WTC11 (cell line): ENCODE results near the gene TMEM120B. TPM values are rescaled to one million over a fixed set of nuclear protein-coding genes. Genes with fewer than 3 reads are reported as not detected.

ENCODE experiments used
- ATAC-seq: fragments of 200-7000 bp; cut with Tn5 transposase; 2 replicates; pipeline ENCODE4 v1.10.0; 2021; ENCODE audit warnings: mild to moderate bottlenecking, moderate library complexity
- CTCF ChIA-PET: fragments of 300-600 bp; sonication (Branson Sonifier 250); formaldehyde crosslinking; loops from one replicate; lab custom pipeline; 2021; ENCODE audit warnings: antibody characterized with exemption; lab: Charles Lee
- POLR2A ChIA-PET: fragments of 350-600 bp; sonication (Branson Sonifier 250); formaldehyde crosslinking; loops from one replicate; lab custom pipeline; 2021; ENCODE audit warnings: antibody characterized with exemption; lab: Charles Lee
- DNase-seq: peaks from one replicate; pipeline ENCODE4 v3.0.0; 2021; ENCODE audit warnings: low spot score
- H3K27ac Mint-ChIP-seq: 2 replicates; pipeline ENCODE4 v1.8.0; 2021; ENCODE audit warnings: mixed read lengths
- H3K27me3 Mint-ChIP-seq: 2 replicates; pipeline ENCODE4 v1.8.0; 2021; ENCODE audit warnings: low read depth, mild to moderate bottlenecking, moderate library complexity, mixed read lengths
- H3K36me3 Mint-ChIP-seq: 2 replicates; pipeline ENCODE4 v1.8.0; 2021; ENCODE audit warnings: mixed read lengths
- H3K4me1 Mint-ChIP-seq: 2 replicates; pipeline ENCODE4 v1.8.0; 2022; ENCODE audit warnings: mixed read lengths
- H3K4me3 Mint-ChIP-seq: 2 replicates; pipeline ENCODE4 v1.8.0; 2021; ENCODE audit warnings: mild to moderate bottlenecking, moderate library complexity, mixed read lengths
- H3K9me3 Mint-ChIP-seq: 2 replicates; pipeline ENCODE4 v1.8.0; 2021; ENCODE audit warnings: mixed read lengths
- CDX4 ChIP-seq: fragments of 250-450 bp; sonication (Bioruptor Pico); IDR thresholded peaks from 2 replicates; pipeline ENCODE4 v1.9.0; 2021; ENCODE audit warnings: moderate library complexity, mild to moderate bottlenecking, inconsistent platforms, borderline replicate concordance
- CREM ChIP-seq: sonication (generic); formaldehyde crosslinking; IDR thresholded peaks from 2 replicates; pipeline ENCODE4 v1.8.1; 2022; ENCODE audit warnings: mild to moderate bottlenecking, missing genetic modification reagents, moderate library complexity
- ETV6 ChIP-seq: sonication (generic); formaldehyde crosslinking; IDR thresholded peaks from 2 replicates; pipeline ENCODE4 v1.8.1; 2022; ENCODE audit warnings: mild to moderate bottlenecking, missing genetic modification reagents
- FOXJ3 ChIP-seq: sonication (generic); formaldehyde crosslinking; IDR thresholded peaks from 2 replicates; pipeline ENCODE4 v1.9.0; 2021; ENCODE audit warnings: missing genetic modification reagents, mild to moderate bottlenecking, borderline replicate concordance
- FOXK1 ChIP-seq: sonication (generic); formaldehyde crosslinking; IDR thresholded peaks from 2 replicates; pipeline ENCODE4 v1.8.0; 2022; ENCODE audit warnings: mild to moderate bottlenecking, moderate library complexity, missing genetic modification reagents
- GABPB1 ChIP-seq: sonication (generic); formaldehyde crosslinking; IDR thresholded peaks from 2 replicates; pipeline ENCODE4 v1.8.1; 2023; ENCODE audit warnings: mild to moderate bottlenecking, missing genetic modification reagents
- GTF2I ChIP-seq: fragments of 250-450 bp; sonication (Bioruptor Pico); conservative IDR thresholded peaks from 2 replicates; pipeline ENCODE4 v1.4.0; 2021; ENCODE audit warnings: mild to moderate bottlenecking
- RELA ChIP-seq: sonication (generic); formaldehyde crosslinking; IDR thresholded peaks from 2 replicates; pipeline ENCODE4 v1.8.1; 2022; ENCODE audit warnings: missing genetic modification reagents, mild to moderate bottlenecking, borderline replicate concordance
- ZBTB43 ChIP-seq: sonication (generic); formaldehyde crosslinking; IDR thresholded peaks from 2 replicates; pipeline ENCODE4 v1.8.1; 2023; ENCODE audit warnings: mild to moderate bottlenecking, missing genetic modification reagents
- ZNF423 ChIP-seq: fragments of 250-450 bp; sonication (Bioruptor Pico); IDR thresholded peaks from 2 replicates; pipeline ENCODE4 v2.1.2; 2022; ENCODE audit warnings: mild to moderate bottlenecking, moderate library complexity
- total RNA-seq: library from RNA; stranded (reverse); gene quantifications from 3 replicates; pipeline ENCODE4 v1.2.3, GENCODE V29; 2021
- TF ChIP-seq, protein P1 (sequence below): sonication (generic); formaldehyde crosslinking; IDR thresholded peaks from 2 replicates; pipeline ENCODE4 v1.8.0; 2022; ENCODE audit warnings: missing genetic modification reagents
- TF ChIP-seq, protein P2 (sequence below): sonication (generic); formaldehyde crosslinking; IDR thresholded peaks from 2 replicates; pipeline ENCODE4 v1.8.1; 2023; ENCODE audit warnings: mild to moderate bottlenecking, missing genetic modification reagents, borderline replicate concordance

TMEM120B gene
- total RNA-seq, 1 experiment from 2014 or later, result 36.9 TPM

DNA sequence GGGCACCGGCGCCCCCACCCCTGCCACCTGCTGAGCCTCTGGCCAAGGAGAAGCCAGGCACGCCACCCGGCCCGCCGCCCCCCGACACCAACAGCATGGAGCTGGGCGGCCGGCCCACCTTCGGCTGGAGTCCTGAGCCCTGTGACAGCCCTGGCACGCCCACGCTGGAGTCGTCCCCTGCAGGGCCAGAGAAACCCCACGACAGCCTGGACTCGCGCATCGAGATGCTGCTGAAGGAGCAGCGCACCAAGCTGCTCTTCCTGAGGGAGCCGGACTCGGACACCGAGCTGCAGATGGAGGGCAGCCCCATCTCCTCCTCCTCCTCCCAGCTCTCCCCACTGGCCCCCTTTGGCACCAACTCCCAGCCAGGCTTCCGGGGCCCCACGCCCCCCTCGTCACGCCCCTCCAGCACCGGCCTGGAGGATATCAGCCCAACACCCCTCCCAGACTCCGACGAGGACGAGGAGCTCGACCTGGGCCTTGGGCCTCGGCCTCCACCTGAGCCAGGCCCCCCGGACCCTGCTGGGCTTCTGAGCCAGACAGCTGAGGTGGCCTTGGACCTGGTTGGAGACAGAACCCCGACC lies 97.8 kb downstream of the TMEM120B start:
- Mint-ChIP-seq H3K4me1 (peaks cover 43% of the 10 kb centered on the region), H3K27me3 (no peaks in the 10 kb centered on the region), H3K4me3 (no peak overlapping the region), H3K27ac (no peak overlapping the region), H3K36me3 (peaks cover 11% of the 10 kb centered on the region), H3K9me3 (no peaks in the 10 kb centered on the region)
- no peak for TF ChIP-seq RELA
- TF ChIP-seq ETV6, result no peak
- TF ChIP-seq GTF2I (CRISPR knock-in tag), result no peak
- no peak for TF ChIP-seq FOXK1 (CRISPR knock-in tag)
- TF ChIP-seq CREM (CRISPR knock-in tag), result no peak
- TF ChIP-seq, protein P1, sequence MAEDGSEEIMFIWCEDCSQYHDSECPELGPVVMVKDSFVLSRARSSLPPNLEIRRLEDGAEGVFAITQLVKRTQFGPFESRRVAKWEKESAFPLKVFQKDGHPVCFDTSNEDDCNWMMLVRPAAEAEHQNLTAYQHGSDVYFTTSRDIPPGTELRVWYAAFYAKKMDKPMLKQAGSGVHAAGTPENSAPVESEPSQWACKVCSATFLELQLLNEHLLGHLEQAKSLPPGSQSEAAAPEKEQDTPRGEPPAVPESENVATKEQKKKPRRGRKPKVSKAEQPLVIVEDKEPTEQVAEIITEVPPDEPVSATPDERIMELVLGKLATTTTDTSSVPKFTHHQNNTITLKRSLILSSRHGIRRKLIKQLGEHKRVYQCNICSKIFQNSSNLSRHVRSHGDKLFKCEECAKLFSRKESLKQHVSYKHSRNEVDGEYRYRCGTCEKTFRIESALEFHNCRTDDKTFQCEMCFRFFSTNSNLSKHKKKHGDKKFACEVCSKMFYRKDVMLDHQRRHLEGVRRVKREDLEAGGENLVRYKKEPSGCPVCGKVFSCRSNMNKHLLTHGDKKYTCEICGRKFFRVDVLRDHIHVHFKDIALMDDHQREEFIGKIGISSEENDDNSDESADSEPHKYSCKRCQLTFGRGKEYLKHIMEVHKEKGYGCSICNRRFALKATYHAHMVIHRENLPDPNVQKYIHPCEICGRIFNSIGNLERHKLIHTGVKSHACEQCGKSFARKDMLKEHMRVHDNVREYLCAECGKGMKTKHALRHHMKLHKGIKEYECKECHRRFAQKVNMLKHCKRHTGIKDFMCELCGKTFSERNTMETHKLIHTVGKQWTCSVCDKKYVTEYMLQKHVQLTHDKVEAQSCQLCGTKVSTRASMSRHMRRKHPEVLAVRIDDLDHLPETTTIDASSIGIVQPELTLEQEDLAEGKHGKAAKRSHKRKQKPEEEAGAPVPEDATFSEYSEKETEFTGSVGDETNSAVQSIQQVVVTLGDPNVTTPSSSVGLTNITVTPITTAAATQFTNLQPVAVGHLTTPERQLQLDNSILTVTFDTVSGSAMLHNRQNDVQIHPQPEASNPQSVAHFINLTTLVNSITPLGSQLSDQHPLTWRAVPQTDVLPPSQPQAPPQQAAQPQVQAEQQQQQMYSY (CRISPR knock-in tag), result no peak
- TF ChIP-seq GABPB1 (CRISPR knock-in tag), result no peak
- no peak for TF ChIP-seq ZBTB43 (CRISPR knock-in tag)
- TF ChIP-seq, protein P2, sequence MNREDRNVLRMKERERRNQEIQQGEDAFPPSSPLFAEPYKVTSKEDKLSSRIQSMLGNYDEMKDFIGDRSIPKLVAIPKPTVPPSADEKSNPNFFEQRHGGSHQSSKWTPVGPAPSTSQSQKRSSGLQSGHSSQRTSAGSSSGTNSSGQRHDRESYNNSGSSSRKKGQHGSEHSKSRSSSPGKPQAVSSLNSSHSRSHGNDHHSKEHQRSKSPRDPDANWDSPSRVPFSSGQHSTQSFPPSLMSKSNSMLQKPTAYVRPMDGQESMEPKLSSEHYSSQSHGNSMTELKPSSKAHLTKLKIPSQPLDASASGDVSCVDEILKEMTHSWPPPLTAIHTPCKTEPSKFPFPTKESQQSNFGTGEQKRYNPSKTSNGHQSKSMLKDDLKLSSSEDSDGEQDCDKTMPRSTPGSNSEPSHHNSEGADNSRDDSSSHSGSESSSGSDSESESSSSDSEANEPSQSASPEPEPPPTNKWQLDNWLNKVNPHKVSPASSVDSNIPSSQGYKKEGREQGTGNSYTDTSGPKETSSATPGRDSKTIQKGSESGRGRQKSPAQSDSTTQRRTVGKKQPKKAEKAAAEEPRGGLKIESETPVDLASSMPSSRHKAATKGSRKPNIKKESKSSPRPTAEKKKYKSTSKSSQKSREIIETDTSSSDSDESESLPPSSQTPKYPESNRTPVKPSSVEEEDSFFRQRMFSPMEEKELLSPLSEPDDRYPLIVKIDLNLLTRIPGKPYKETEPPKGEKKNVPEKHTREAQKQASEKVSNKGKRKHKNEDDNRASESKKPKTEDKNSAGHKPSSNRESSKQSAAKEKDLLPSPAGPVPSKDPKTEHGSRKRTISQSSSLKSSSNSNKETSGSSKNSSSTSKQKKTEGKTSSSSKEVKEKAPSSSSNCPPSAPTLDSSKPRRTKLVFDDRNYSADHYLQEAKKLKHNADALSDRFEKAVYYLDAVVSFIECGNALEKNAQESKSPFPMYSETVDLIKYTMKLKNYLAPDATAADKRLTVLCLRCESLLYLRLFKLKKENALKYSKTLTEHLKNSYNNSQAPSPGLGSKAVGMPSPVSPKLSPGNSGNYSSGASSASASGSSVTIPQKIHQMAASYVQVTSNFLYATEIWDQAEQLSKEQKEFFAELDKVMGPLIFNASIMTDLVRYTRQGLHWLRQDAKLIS (CRISPR knock-in tag), result no peak
- POLR2A ChIA-PET, result interaction anchor here (8.7 kb wide), 1 partner anchor 12 kb away, joined by 161 read pairs; the partner anchor contains the start of gene RHOF
- CTCF ChIA-PET, result interaction anchor here (0.5 to 11.9 kb wide), 10 partner anchors 12 to 254 kb away, joined by 3 to 532 read pairs (median 18); partner anchors contain the start of genes CFAP251, PSMD9, RHOF and SETD1B
- no peak for DNase-seq
- ATAC-seq, result no peak

DNA sequence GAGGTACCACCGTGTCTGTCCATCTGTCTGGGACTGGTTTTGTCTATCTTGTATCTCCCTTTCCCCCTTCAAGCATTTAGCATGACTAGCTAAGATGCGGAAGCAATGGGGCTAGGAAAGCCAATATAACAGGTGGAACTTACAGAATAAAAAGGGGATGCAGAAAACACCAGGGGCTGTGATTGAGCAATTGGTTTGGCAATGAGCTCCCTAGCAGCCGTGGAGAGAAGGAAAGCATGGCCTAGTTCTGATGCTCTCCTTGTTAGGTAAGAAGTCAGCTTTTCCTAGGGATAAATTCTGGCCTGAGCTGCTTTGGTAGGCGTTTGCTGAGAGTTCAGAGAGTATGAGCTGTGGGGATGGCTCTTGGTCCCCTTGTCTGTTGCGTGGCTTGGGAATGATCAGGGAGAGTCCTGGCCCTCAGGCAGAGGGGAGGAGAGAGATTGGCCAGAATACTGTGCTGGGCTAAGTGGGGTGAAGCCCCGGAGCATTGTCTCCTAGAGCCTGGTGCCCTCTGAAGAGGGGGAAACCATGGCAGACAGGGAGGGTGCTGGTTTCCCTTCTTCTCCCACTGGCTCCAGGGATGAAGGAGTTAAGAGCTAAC lies 98.4 kb downstream of the TMEM120B start:
- peak overlapping the region; percentile 17 for H3K27ac Mint-ChIP-seq

More for the DNA sequence above, 98.4 kb downstream of the TMEM120B start:
- H3K4me3 Mint-ChIP-seq, result peak overlapping the region; percentile 87
- no peaks in the 10 kb centered on the region for H3K9me3 Mint-ChIP-seq
- TF ChIP-seq GABPB1 (CRISPR knock-in tag) (no peak), FOXJ3 (CRISPR knock-in tag) (no peak), CDX4 (CRISPR knock-in tag) (no peak), ZNF423 (CRISPR knock-in tag) (peak; percentile 1; the same call in 1 of the 2 replicates)
- TF ChIP-seq, protein P2 (CRISPR knock-in tag), result no peak
- TF ChIP-seq, all 79 proteins: peak for 1
- ChIA-PET CTCF (interaction anchor here (0.5 to 11.9 kb wide), 26 partner anchors 11 to 281 kb away, joined by 3 to 532 read pairs (median 8); partner anchors contain the start of genes CFAP251, HPD, PSMD9 and RHOF), POLR2A (interaction anchor here (0.6 to 8.7 kb wide), 4 partner anchors 13 to 1665 kb away, joined by 3 to 161 read pairs (median 4); partner anchors contain the start of gene RHOF)
- Mint-ChIP-seq H3K27me3 (no peaks in the 10 kb centered on the region), H3K36me3 (peaks cover 11% of the 10 kb centered on the region), H3K4me1 (peaks cover 39% of the 10 kb centered on the region)
- no peak for DNase-seq
- no peak for ATAC-seq
